ENCODE measurements around the gene OR56A3. TPM values are rescaled to one million over a fixed set of nuclear protein-coding genes. Genes with fewer than 3 reads are reported as not detected.

The OR56A3 gene
- total RNA-seq (not detected in 2 replicates), polyA plus RNA-seq (not detected in 2 replicates), polyA minus RNA-seq (ENCODE audit: low replicate concordance) (not detected in 2 replicates)
- polyA plus RNA-seq (2012): not detected in 2 replicates

DNA sequence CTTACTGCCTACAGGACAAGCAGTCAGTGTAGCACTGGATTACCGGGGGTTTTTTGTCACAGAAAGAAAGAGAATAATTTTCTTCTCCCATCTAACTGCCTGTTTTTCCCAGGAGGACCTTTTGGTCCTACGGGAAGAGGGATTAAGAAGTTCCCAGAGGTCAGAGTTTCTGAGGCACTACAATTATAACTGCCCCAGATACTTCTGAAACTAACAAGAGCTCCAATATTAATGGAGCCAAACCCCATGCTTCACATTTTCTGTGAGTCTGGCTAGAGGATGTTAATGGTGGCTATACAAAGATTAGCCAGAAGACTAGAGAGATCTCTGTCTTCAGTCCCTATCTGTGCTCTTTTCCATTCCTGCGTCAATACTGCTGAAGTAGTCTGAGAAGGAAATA, at the start of gene OR56A3:
Gene OR56A3, plus strand, starts transcription at position 301 of the 400 bp plus-strand sequence. CDS start 5,096 bp downstream, outside the sequence.
- TF ChIP-seq EZH2 (IDR thresholded peaks at IDR 0.05; ENCODE audit: low read length, missing control alignments) (no peak), CTCF (conservative IDR thresholded peaks at IDR 0.05 in 1 of 2, IDR thresholded peaks at IDR 0.05 in 1 of 2; ENCODE audit: low read depth in 1 of 2, low read length in 2 of 2) (no peak)
- Histone ChIP-seq H3K4me2 (ENCODE audit: extremely low read depth, insufficient read depth, low read length) (no peak within 1 kb of the TSS), H3K79me2 (ENCODE audit: control insufficient read depth, insufficient read depth, low read length) (no peaks in the 10 kb centered on the region), H3K27me3 (ENCODE audit: control insufficient read depth, insufficient read depth, low read length) (no peaks in the 10 kb centered on the region), H3K9ac (ENCODE audit: insufficient read depth, low read length) (no peak within 1 kb of the TSS), H4K20me1 (ENCODE audit: control insufficient read depth, extremely low read depth, insufficient read depth, low read length) (no peaks in the 10 kb centered on the region), H2AFZ (ENCODE audit: low read length) (no peak within 1 kb of the TSS), H3K4me1 (ENCODE audit: control insufficient read depth, extremely low read depth, insufficient read depth, low read length) (no peaks in the 10 kb centered on the region), H3K9me3 (ENCODE audit: control insufficient read depth, insufficient read depth, low read depth, low read length) (no peaks in the 10 kb centered on the region), H3K36me3 (ENCODE audit: control insufficient read depth, insufficient read depth, low read length) (no peaks in the 10 kb centered on the region), H3K27ac (ENCODE audit: insufficient read depth, low read length) (no peak within 1 kb of the TSS), H3K4me3 (replicated peaks in 1 of 4; ENCODE audit: control extremely low read depth in 1 of 4, insufficient read depth in 1 of 4, low read depth in 3 of 4, low read length in 4 of 4) (no peak within 1 kb of the TSS)
- DNase-seq (ENCODE audit: low read depth in 2 of 2): no peak

GRCh38 chr11:5892908-5893307, 49.1 kb upstream of the OR56A3 start, which contains the start of gene OR52E5:
Gene OR52E5, plus strand, starts transcription at chr11:5893208. Its CDS starts 7,569 bp downstream, at chr11:5900777.
- no peak for TF ChIP-seq CTCF (conservative IDR thresholded peaks at IDR 0.05 in 1 of 2, IDR thresholded peaks at IDR 0.05 in 1 of 2; ENCODE audit: low read depth in 1 of 2, low read length in 2 of 2)
- no peak for TF ChIP-seq EZH2 (IDR thresholded peaks at IDR 0.05; ENCODE audit: low read length, missing control alignments)
- Histone ChIP-seq H3K36me3 (ENCODE audit: control insufficient read depth, insufficient read depth, low read length) (no peaks in the 10 kb centered on the region), H3K27ac (ENCODE audit: insufficient read depth, low read length) (no peak within 1 kb of the TSS), H3K27me3 (ENCODE audit: control insufficient read depth, insufficient read depth, low read length) (no peaks in the 10 kb centered on the region), H3K4me2 (ENCODE audit: extremely low read depth, insufficient read depth, low read length) (no peak within 1 kb of the TSS), H3K9ac (ENCODE audit: insufficient read depth, low read length) (no peak within 1 kb of the TSS), H2AFZ (ENCODE audit: low read length) (no peak within 1 kb of the TSS), H3K79me2 (ENCODE audit: control insufficient read depth, insufficient read depth, low read length) (no peaks in the 10 kb centered on the region), H3K9me3 (ENCODE audit: control insufficient read depth, insufficient read depth, low read depth, low read length) (no peaks in the 10 kb centered on the region), H4K20me1 (ENCODE audit: control insufficient read depth, extremely low read depth, insufficient read depth, low read length) (no peaks in the 10 kb centered on the region), H3K4me3 (replicated peaks in 1 of 4; ENCODE audit: control extremely low read depth in 1 of 4, insufficient read depth in 1 of 4, low read depth in 3 of 4, low read length in 4 of 4) (no peak within 1 kb of the TSS), H3K4me1 (ENCODE audit: control insufficient read depth, extremely low read depth, insufficient read depth, low read length) (no peaks in the 10 kb centered on the region)
- DNase-seq (ENCODE audit: low read depth in 2 of 2): no peak

DNA sequence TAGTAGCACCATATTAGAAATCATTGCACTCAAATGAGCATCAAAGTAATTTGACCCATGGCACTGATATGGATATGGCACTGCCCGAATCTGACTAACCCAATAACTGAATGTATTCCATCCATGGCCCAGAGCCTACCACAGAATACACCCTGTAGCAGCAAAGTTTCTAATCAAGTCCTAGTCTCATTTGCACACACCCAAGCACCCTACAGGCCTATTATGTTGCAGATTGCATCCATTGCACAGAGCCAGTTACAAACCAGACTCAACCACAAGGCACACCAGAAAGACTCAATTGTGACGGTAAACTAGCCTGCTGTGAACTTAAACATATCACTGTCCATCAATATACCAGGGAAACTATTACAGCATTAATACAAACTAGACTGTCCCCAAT, 42.5 kb upstream of the OR56A3 start:
- no peaks in the 10 kb centered on the region for H3K79me2 ChIP-seq (ENCODE audit: control insufficient read depth, insufficient read depth, low read length)
- no peak overlapping the region for H3K27ac ChIP-seq (ENCODE audit: insufficient read depth, low read length)

More for the DNA sequence above, 42.5 kb upstream of the OR56A3 start:
- no peaks in the 10 kb centered on the region for H4K20me1 ChIP-seq (ENCODE audit: control insufficient read depth, extremely low read depth, insufficient read depth, low read length)
- TF ChIP-seq CTCF (conservative IDR thresholded peaks at IDR 0.05 in 1 of 2, IDR thresholded peaks at IDR 0.05 in 1 of 2; ENCODE audit: low read depth in 1 of 2, low read length in 2 of 2) (no peak), EZH2 (IDR thresholded peaks at IDR 0.05; ENCODE audit: low read length, missing control alignments) (no peak)
- no peak for DNase-seq (ENCODE audit: low read depth in 2 of 2)
- no peak overlapping the region for H3K9ac ChIP-seq (ENCODE audit: insufficient read depth, low read length)
- no peaks in the 10 kb centered on the region for H3K9me3 ChIP-seq (ENCODE audit: control insufficient read depth, insufficient read depth, low read depth, low read length)
- no peaks in the 10 kb centered on the region for H3K36me3 ChIP-seq (ENCODE audit: control insufficient read depth, insufficient read depth, low read length)
- H2AFZ ChIP-seq (ENCODE audit: low read length): no peak overlapping the region
- H3K4me1 ChIP-seq (ENCODE audit: control insufficient read depth, extremely low read depth, insufficient read depth, low read length): no peaks in the 10 kb centered on the region
- H3K4me2 ChIP-seq (ENCODE audit: extremely low read depth, insufficient read depth, low read length): no peak overlapping the region
- H3K4me3 ChIP-seq (replicated peaks in 1 of 4; ENCODE audit: control extremely low read depth in 1 of 4, insufficient read depth in 1 of 4, low read depth in 3 of 4, low read length in 4 of 4): no peak overlapping the region
- H3K27me3 ChIP-seq (ENCODE audit: control insufficient read depth, insufficient read depth, low read length): no peaks in the 10 kb centered on the region

Measured in fibroblast of lung (primary cell).